Skin of body (tissue), 2 donors: ENCODE measurements around the gene COL23A1. TPM values are rescaled to one million over a fixed set of nuclear protein-coding genes. Genes with fewer than 3 reads are reported as not detected.
"Not testable (repeated sequence)": the region's sequence is repeated elsewhere in the genome, so short reads cannot be mapped to it uniquely, and the experiment has no call there.

Source experiments
- DNase-seq: peaks from one replicate; lab custom pipeline; 2025; lab: John Stamatoyannopoulos, UW
- total RNA-seq: library from RNA; depleted of rRNA; stranded (reverse); fragments of >200 nt; gene quantifications from one replicate; pipeline ENCODE4 v1.2.3, GENCODE V29; 2014

The COL23A1 gene
- total RNA-seq, 1 donor from 2014 or later: 4.6 TPM

DNA sequence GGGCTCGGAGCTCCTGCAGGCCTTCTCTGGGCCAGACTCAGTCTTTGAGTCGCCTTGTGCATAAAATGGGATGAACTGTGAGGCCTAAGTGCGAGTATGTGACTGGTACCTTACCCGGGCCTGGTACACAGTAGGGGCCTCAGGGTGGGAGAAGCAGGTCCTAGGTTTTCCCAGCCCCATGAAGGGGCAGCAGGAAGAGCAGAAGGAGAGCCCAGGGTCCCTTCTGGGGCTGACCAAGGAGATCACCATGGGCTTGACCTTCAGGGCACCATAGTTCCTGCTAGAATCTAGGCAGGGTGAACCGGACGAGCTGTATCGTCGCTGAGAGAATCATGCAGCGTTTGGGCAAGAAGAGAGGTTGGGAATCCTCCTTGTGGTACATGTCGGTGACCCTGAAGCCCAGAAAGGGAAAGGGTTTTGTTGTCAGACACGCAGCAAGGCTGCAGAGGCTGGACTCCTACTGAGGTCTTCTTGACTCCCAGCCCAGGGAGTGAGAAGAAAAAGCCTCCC, 357.2 kb downstream of the COL23A1 start:
- DNase-seq: no peak

DNA sequence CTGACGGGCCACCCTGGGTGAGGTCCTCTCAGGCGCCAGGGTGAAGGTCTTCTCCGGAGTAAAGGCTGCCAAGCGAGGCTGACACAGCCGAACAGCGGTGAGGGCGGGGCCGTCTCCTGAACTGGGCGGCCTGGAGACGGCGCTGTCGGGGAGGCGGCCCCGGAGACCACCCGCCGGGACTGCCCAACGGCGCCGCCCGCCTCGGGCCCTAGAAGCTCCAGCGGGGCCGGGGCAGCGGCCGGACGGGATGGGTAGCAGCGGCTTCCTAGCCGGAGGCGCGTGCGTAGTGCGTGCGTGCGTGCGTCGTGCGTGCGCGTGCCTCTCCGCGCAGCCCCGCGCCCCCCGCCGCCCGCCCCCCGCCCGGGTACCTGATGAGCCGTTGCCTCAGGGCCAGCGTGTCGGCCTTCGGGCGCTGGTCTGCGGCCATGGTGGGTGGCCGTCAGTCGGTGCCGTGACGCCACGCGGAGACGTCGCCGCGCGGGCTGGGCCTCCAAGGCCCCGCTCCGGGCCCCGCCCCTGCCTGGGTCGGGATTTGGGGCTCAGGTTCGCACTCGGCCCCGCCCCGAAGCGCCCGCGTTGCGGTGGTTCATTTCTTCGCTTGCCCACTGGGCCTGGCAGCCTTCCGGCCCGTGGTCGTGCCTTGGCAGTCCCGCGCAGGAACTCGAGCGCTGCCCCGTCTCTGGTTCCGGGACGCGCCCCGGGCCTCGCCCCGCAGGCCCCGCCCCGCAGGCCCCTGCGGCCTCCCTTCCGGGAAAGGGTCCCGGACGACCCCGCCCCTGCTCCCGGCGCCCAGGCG, 357.9 kb downstream of the COL23A1 start, which contains the start of gene PHYKPL:
Gene PHYKPL, minus strand, starts transcription at position 679 of the 796 bp plus-strand sequence. Its CDS starts 252 bp downstream, at position 427.
- peak; percentile 51 for DNase-seq

GRCh38 chr5:178231539-178232123, 358.6 kb downstream of the COL23A1 start:
- DNase-seq: no peak

DNA sequence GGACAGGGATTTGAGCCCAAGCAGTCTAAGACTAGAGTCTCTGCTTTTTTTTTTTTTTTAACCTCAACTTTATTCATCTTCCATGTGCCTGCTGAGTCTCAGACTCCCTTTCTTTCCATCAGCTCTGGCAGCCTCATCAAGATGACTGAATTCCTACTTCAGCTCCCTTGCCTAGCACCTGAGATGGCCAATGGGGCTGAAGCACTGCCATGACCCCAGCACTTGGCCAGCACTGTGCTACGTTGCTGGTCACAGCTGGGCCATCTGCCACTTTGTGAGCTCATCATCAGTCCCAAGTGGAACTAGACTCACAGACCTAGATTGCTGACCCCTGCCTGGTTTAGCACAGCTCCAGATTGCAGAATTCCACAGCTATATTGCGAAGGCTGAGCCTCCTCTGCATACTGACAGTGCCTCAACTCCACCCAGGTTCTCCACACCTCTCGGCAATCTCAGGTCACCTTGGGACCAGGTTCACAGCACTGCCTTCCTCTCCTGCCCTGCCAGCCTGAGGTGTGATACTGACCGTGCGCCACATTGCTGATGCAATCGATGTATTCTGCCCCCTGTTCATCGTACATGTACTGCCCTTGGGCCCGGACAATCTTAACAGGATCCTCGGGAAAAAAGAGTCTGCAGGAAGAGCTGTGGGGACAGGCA, 359.2 kb downstream of the COL23A1 start:
- no peak for DNase-seq

DNA sequence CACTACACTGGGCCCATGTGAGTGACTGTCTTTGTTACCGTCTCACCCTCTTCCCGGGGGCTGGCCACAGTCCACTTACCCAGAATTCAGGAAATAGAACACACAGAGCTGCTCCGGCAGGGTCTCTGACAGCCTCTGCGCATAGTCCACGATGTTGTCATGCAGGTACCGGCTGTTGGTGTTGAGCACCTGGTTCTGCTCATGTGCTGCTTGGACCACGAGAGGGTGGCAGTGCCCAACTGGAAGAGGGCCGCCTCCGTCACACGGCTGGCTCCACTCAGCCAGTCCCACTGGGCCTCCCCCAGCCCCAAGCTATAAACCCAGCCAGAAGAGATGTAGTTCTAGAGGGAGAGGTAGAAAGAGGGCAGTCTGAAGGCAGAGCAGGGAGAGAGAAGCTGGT, 360.3 kb downstream of the COL23A1 start:
- no peak for DNase-seq

- DNase-seq: not testable (repeated sequence)
Observed at GRCh38 chr5:178229111-178229510, 361.1 kb downstream of the COL23A1 start.

DNA sequence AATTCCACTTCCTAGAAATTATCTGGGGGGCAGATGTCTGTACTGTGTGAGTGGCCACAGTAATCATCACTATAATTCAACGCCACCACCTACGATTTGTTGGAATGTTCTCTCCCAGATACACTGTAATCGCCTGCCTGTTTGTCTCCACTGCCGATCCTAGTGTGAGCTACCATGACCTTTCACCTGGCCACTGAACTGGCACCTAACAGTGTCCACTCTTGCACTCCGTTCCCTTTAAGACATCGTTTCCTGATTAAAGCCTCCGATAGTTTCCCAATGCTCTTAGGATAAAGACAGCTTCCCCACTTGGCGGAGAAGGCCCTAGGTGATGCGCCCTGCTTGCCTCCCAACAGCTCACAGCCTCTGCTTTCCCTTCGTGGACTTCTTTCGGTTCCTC, 361.6 kb downstream of the COL23A1 start:
- no peak for DNase-seq

GRCh38 chr5:178227929-178228328, 362.3 kb downstream of the COL23A1 start:
- DNase-seq: no peak

- DNase-seq: no peak
Observed at GRCh38 chr5:178227138-178227659, 363.0 kb downstream of the COL23A1 start.

GRCh38 chr5:178225174-178225573, 365.0 kb downstream of the COL23A1 start:
- DNase-seq: no peak

- DNase-seq: no peak
Observed at GRCh38 chr5:178224403-178224802, 365.8 kb downstream of the COL23A1 start.

- no peak for DNase-seq
Observed at GRCh38 chr5:178223828-178224335, 366.3 kb downstream of the COL23A1 start.

DNA sequence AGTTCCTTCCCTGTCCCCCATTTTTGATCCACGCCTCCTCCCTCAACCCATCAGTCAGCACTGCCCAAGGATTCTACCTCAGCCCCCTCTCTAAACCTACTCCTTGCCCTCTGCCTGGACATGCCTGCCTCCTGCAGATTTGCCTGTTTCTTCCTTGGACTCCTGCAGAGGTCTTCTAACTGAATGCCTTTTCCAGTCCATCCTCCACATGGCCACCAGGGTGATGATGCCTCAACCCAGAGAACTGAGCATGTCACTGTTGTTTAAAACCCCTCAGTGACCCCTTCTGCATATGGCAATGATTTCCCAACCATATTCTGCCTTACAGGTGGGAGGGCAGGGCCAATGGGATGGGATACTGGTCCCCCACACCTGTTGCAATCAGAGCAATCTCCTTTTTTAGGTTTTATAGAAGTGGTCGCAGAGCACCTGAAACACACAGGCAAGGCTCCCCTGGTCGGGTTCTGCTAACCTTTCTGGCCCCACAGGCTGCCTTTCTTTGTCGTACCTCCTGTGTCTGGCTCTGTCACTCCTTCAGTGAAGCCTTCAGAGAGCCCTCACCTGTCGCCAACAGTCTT, 366.9 kb downstream of the COL23A1 start:
- DNase-seq: no peak

DNA sequence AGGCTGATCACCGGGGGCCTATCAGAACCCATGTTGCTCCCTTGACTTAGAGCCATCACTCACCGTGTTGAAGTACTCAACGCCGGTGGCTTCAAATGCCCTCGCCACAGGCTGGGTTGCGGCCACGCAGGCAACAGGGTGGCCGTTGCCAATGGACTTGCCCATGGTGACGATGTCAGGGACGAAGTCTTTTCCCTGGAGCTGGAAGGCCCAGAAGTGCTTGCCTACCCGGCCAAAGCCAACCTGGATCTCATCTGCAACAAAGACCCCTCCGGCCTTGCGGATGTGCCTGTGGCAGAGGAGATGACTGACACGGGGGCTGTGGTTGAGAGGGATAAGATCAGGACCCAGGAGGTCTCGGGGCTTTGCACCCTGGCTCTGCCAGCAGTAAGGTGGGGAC, 367.9 kb downstream of the COL23A1 start:
- DNase-seq: no peak

DNA sequence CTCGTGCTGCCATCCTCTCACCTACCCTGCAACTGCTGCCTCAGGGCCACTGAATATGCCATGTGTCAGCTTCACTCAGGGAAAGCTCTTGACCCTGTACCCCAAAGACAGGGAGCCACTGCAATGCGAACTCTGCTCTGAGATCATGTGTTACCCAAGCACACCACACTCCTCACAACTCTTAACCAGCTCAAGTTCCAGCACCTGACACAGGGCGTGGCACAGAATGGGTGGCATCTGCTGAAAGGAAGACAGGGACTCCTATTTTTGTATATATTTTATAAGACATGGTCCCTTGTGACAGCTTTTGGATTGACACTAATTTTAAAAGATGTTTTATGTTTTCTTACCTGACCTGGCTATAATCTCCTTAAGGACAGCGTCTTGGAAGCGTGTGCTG, 368.3 kb downstream of the COL23A1 start:
- no peak for DNase-seq

- no peak for DNase-seq
Observed at GRCh38 chr5:178221282-178221681, 368.9 kb downstream of the COL23A1 start.

GRCh38 chr5:178218827-178219226, 371.4 kb downstream of the COL23A1 start:
- no peak for DNase-seq

DNA sequence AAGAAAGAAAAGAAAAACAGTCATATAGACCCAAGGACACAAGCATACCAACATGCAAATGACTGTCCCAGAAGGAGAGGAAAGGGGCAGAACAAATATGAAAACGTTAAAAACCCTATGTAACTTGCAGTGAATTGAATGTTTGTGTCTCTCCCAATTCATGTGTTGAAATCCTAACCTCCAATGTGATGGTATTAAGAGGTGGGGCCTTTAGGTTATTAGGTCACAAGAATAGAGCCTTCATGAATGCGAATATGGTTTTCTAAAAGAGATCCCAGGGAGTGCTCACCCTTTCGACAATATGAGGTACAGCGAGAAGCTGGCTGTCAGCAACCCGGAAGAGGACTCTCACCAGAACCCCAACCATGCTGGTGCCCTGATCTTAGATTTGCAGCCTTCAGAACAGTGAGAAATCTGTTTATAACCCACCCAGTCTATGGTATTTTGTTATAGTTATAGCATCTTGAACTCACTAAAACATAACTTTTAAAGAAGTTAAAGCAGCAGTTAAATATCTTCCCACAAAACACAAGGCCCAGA, 371.9 kb downstream of the COL23A1 start:
- DNase-seq: no peak

GRCh38 chr5:178216779-178217178, 373.4 kb downstream of the COL23A1 start:
- no peak for DNase-seq

DNA sequence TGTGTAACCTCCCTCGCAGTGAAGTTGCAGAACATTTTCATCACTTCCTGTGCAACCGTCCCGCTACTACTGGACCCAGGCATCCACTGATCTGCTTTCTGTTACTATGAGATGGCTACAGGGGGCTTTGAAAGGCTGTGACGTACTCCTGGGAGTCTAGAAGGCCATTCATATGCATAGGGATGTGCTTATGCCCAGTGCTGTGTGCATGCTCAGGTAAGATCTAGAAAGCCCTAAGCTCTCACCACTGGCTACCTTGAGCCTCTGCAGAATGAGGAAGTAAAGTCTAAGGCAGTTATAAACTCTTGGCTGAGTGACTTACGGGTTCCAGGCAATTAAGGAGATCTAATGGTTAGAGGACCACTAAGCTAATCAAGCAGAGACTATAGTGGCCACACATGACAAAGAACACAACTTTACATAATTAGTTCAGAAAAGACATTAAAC, 374.1 kb downstream of the COL23A1 start:
- DNase-seq: no peak
